Stomach (tissue), 4 donors: ENCODE results near the gene ZNF33B.

Experiments
- CTCF ChIP-seq, 7 experiments: fragments of 450-650 bp in 4 of 7; fragments of 200-600 bp in 3 of 7; sonication (generic) in 3 of 7; IDR thresholded peaks; one replicate each; pipeline ENCODE4 v1.5.1; 2016 to 2019; ENCODE audit warnings: antibody characterized with exemption in 7 of 7, control low read depth in 2 of 7, mild to moderate bottlenecking in 1 of 7
- POLR2A ChIP-seq, 4 donors: fragments of 450-650 bp; IDR thresholded peaks; one replicate each; pipeline ENCODE4 v1.6.1; 2016; ENCODE audit warnings: antibody characterized with exemption in 4 of 4, control low read depth in 2 of 4, mild to moderate bottlenecking in 1 of 4, moderate library complexity in 1 of 4
- POLR2AphosphoS5 ChIP-seq, 3 donors: sonication (generic); formaldehyde crosslinking; IDR thresholded peaks; one replicate each; pipeline ENCODE4 v1.6.1; 2016; ENCODE audit warnings: antibody characterized with exemption in 3 of 3

DNA sequence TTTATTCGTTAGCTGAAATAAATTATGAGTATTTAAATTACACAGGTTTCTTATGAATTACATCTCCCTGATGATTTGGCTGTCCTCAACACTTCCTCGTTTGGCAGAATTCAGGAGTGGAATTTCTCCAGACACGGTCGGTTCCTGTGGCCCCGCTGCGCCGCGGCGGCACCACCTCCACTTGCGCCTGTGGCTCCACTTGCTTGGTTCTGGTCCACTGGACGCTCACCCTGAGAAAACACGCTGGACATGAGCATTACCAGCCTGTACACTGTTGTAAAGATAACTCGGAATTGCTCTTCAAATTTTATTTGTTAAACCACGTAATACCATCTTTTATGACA lies 85.3 kb downstream of the ZNF33B start:
- no peak for TF ChIP-seq CTCF (IDR thresholded peaks at IDR 0.05)
- TF ChIP-seq POLR2AphosphoS5 (IDR thresholded peaks at IDR 0.05): no peak
- no peak for TF ChIP-seq POLR2A (IDR thresholded peaks at IDR 0.05)
